HFFc6 (cell line): ENCODE data around the gene SLU7. TPM values are rescaled to one million over a fixed set of nuclear protein-coding genes. Genes with fewer than 3 reads are reported as not detected.
A peak's percentile ranks its signal among the peaks of the same experiment; 100 is the strongest.

Experiments
- DNase-seq: peaks from one replicate; pipeline ENCODE4 v3.0.0-alpha.2; 2018
- H3K27ac Mint-ChIP-seq: 2 replicates; pipeline ENCODE4 v1.8.0; 2020; ENCODE audit warnings: mild to moderate bottlenecking, mixed read lengths
- H3K27me3 Mint-ChIP-seq: 2 replicates; pipeline ENCODE4 v1.8.0; 2021; ENCODE audit warnings: mild to moderate bottlenecking, moderate library complexity, mixed read lengths; ENCODE audit not compliant: insufficient read depth
- H3K36me3 Mint-ChIP-seq: 2 replicates; pipeline ENCODE4 v1.8.0; 2021; ENCODE audit warnings: low read depth, mixed read lengths
- H3K4me1 Mint-ChIP-seq: 2 replicates; pipeline ENCODE4 v1.8.0; 2020; ENCODE audit warnings: low read depth, mixed read lengths
- H3K4me3 Mint-ChIP-seq: 2 replicates; pipeline ENCODE4 v1.8.0; 2020; ENCODE audit warnings: mild to moderate bottlenecking, moderate library complexity, mixed read lengths
- H3K9me3 Mint-ChIP-seq: 2 replicates; pipeline ENCODE4 v1.8.0; 2020; ENCODE audit warnings: mild to moderate bottlenecking, mixed read lengths
- CTCF ChIP-seq: fragments of 200-600 bp; sonication (generic); IDR thresholded peaks from 2 replicates; pipeline ENCODE4 v1.5.0; 2021; ENCODE audit warnings: antibody characterized with exemption, mild to moderate bottlenecking
- total RNA-seq, 6 experiments: library from RNA; stranded (reverse); fragmentation: NEBNext Ultra II Directional; extraction: Animal tissue kit (Norgen Biotek cat#: 25700); gene quantifications; 2 replicates in 1 of 6; 3 replicates in 5 of 6; pipeline ENCODE4 v1.2.3, GENCODE V29; 2021

Gene SLU7
- total RNA-seq, 6 experiments from 2014 or later: 32.1 to 47.3 (median 42.1) TPM

GRCh38 chr5:160375166-160375565 lies 43.7 kb downstream of the SLU7 start:
- H3K9me3 Mint-ChIP-seq: no peaks in the 10 kb centered on the region
- H3K4me1 Mint-ChIP-seq: peaks cover 9% of the 10 kb centered on the region
- TF ChIP-seq CTCF: no peak
- H3K36me3 Mint-ChIP-seq: no peaks in the 10 kb centered on the region
- H3K27ac Mint-ChIP-seq: no peak overlapping the region
- peaks cover 29% of the 10 kb centered on the region for H3K27me3 Mint-ChIP-seq
- H3K4me3 Mint-ChIP-seq: no peak overlapping the region
- DNase-seq: no peak

- Mint-ChIP-seq H3K36me3 (no peaks in the 10 kb centered on the region), H3K4me3 (peak overlapping the region; percentile 86), H3K27ac (no peak overlapping the region), H3K9me3 (no peaks in the 10 kb centered on the region), H3K27me3 (peaks cover 33% of the 10 kb centered on the region), H3K4me1 (peaks cover 18% of the 10 kb centered on the region)
- no peak for TF ChIP-seq CTCF
- DNase-seq: no peak
These were observed 47.6 kb downstream of the SLU7 start for GRCh38 chr5:160371294-160371693.

- H3K4me3 Mint-ChIP-seq: peak overlapping the region; percentile 86
- no peak for DNase-seq
- peaks cover 32% of the 10 kb centered on the region for H3K27me3 Mint-ChIP-seq
- no peak for TF ChIP-seq CTCF
- no peaks in the 10 kb centered on the region for H3K36me3 Mint-ChIP-seq
- no peaks in the 10 kb centered on the region for H3K9me3 Mint-ChIP-seq
- H3K4me1 Mint-ChIP-seq: peaks cover 18% of the 10 kb centered on the region
- H3K27ac Mint-ChIP-seq: no peak overlapping the region; the same call in 1 of the 2 replicates
These were observed 48.2 kb downstream of the SLU7 start for GRCh38 chr5:160370713-160371034.

GRCh38 chr5:160369990-160370712 lies 48.7 kb downstream of the SLU7 start, which contains the start of gene C1QTNF2:
C1QTNF2 (minus strand) TSS chr5:160370626; CDS start chr5:160355011, 15,615 bp downstream.
- peaks cover 29% of the 10 kb centered on the region for H3K27me3 Mint-ChIP-seq
- peak; percentile 43 for DNase-seq
- no peak for TF ChIP-seq CTCF
- H3K9me3 Mint-ChIP-seq: no peaks in the 10 kb centered on the region
- H3K4me1 Mint-ChIP-seq: peaks cover 18% of the 10 kb centered on the region
- H3K27ac Mint-ChIP-seq: peak within 1 kb of the TSS; percentile 25; the same call in 1 of the 2 replicates
- peak within 1 kb of the TSS; percentile 86 for H3K4me3 Mint-ChIP-seq
- no peaks in the 10 kb centered on the region for H3K36me3 Mint-ChIP-seq

GRCh38 chr5:160367885-160368284 lies 51.0 kb downstream of the SLU7 start:
- no peaks in the 10 kb centered on the region for H3K9me3 Mint-ChIP-seq

More at GRCh38 chr5:160367885-160368284, 51.0 kb downstream of the SLU7 start:
- H3K4me1 Mint-ChIP-seq: peaks cover 18% of the 10 kb centered on the region
- no peak for TF ChIP-seq CTCF
- no peak overlapping the region for H3K4me3 Mint-ChIP-seq
- no peak for DNase-seq
- H3K27me3 Mint-ChIP-seq: peaks cover 13% of the 10 kb centered on the region
- H3K36me3 Mint-ChIP-seq: no peaks in the 10 kb centered on the region
- H3K27ac Mint-ChIP-seq: no peak overlapping the region
